Activated naive CD8-positive, alpha-beta T cell treated with anti-CD3 and anti-CD28 coated beads for 36 hours (primary cell): ENCODE results near the gene TBC1D21. TPM values are rescaled to one million over a fixed set of nuclear protein-coding genes. Genes with fewer than 3 reads are reported as not detected.

Source experiments
- DNase-seq: peaks from one replicate; pipeline ENCODE4 v3.0.0; 2021
- H3K27ac Mint-ChIP-seq: one replicate; pipeline ENCODE4 v1.8.0; 2022; ENCODE audit warnings: mild to moderate bottlenecking, moderate library complexity, mixed read lengths
- H3K27me3 Mint-ChIP-seq: one replicate; pipeline ENCODE4 v1.8.0; 2022; ENCODE audit warnings: mild to moderate bottlenecking, mixed read lengths
- H3K36me3 Mint-ChIP-seq: one replicate; pipeline ENCODE4 v1.8.0; 2021; ENCODE audit warnings: mild to moderate bottlenecking, mixed read lengths
- H3K4me1 Mint-ChIP-seq: one replicate; pipeline ENCODE4 v1.8.0; 2021; ENCODE audit warnings: mixed read lengths
- H3K4me3 Mint-ChIP-seq: one replicate; pipeline ENCODE4 v1.8.0; 2022; ENCODE audit warnings: mild to moderate bottlenecking, moderate library complexity, mixed read lengths
- H3K9me3 Mint-ChIP-seq: one replicate; pipeline ENCODE4 v1.8.0; 2022; ENCODE audit warnings: mixed read lengths
- total RNA-seq, 2 experiments: library from RNA; stranded (reverse); gene quantifications; one replicate each; pipeline ENCODE4 v1.2.3, GENCODE V29; 2021

Gene TBC1D21
- total RNA-seq, 2 experiments from 2014 or later = not detected

DNA sequence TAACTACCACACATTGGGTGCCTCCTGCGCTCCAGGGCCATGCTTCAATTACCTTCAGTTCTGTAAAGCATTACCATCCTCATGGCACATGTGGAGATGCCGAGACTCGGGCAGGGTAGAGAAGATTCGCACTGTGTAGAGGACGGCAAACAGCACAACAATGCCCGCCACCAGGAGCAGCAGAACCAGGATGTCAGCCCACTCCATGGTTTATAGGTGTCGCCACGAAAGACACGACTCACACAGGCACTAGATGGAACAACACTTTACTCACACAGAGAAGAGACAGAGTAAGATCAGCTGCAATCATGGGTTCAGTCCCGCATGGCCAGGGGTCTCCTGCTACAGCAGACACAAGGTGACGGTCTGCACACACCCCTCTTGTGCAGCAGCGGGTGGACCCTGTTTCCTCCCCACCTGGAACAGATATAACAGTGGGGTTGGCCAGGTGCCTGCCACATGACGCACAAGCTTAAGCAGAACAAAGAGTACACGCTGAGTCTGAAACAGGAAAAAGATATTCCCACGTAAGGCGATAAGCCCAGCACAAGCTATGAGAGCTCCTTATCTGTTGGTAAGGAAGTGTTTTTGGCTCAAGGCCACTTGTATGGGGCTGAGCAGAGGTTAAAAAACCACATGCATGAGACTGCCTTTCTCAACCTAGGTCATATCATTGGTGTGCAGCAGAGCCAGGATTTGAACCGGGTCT lies 2.5 kb upstream of the TBC1D21 start:
- Mint-ChIP-seq H3K4me3 (no peak overlapping the region), H3K36me3 (no peaks in the 10 kb centered on the region), H3K27ac (no peak overlapping the region), H3K4me1 (peaks cover 4% of the 10 kb centered on the region), H3K9me3 (no peaks in the 10 kb centered on the region), H3K27me3 (peaks cover 34% of the 10 kb centered on the region)
- DNase-seq = no peak

DNA sequence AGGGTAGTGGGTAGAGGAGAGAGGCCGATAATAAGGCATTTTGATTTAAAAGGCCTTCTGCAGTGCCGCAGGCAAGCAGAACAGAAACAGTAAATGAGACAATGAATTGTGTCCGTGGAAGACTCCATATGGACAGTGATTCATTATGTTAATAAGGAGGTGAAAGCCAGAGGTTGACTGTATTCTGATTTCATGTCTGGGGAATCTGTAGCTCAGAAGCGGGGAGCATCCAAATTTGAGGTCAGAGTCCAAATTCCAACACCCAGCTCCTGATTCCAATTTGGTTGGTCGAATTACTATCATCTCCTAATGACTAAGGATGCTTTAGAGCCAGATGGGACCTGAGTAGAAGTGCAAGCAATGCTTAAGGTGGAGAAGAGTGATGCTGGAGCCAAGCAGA lies 1.0 kb upstream of the TBC1D21 start:
- no peaks in the 10 kb centered on the region for H3K9me3 Mint-ChIP-seq
- H3K36me3 Mint-ChIP-seq = no peaks in the 10 kb centered on the region
- H3K27me3 Mint-ChIP-seq = peaks cover 36% of the 10 kb centered on the region
- DNase-seq = no peak
- peaks cover 2% of the 10 kb centered on the region for H3K4me1 Mint-ChIP-seq
- H3K4me3 Mint-ChIP-seq = no peak overlapping the region
- H3K27ac Mint-ChIP-seq = no peak overlapping the region

DNA sequence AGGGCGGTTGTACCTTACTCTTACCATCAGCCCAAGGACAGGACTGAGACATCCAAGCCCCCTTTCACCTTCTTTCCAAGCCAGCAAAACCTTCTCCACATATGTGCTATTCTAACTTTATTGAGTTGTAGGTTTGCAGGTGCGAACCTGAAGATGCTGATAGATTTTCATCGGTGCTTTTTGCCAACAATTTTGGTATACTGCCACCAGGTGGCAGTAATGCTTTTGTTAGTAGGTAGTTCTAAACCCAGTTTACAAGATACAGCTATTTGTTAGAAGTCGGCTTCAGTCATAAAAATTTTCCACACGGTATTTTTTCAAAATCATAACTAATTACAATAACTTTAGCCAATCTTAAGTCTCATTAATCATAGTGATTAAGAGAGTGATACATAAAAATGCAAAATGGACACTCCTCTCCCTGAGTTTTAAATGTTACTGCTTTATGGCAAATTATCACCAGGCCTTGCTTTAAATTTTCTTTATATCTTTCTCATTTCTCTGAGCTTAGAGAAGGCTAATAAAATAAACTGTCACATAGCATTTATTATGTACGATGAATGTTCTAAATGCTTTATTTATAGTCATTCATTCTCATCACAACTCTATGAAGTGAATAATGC lies 636 bp downstream of the TBC1D21 start:
- H3K9me3 Mint-ChIP-seq = no peaks in the 10 kb centered on the region
- H3K4me3 Mint-ChIP-seq = no peak overlapping the region
- H3K36me3 Mint-ChIP-seq = no peaks in the 10 kb centered on the region
- DNase-seq = peak; percentile 14
- H3K4me1 Mint-ChIP-seq = peaks cover 2% of the 10 kb centered on the region
- peaks cover 42% of the 10 kb centered on the region for H3K27me3 Mint-ChIP-seq
- H3K27ac Mint-ChIP-seq = no peak overlapping the region

DNA sequence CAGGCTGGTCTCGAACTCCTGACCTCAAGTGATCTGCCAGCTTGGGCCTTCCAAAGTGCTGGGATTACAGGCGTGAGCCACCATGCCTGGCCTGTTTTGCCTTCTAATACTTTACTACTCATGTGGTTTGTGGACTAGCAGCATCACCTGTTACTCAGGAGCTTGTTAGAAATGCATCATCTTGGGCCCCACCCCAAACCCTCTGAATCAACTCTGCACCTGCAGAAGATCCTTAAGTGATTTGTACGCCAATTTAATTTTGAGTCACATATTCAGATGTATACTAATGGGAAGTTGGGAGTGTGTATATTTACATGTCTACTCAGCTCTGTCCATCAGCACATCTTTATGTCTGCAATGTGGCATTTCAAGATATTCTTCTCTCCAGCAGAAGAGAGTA lies 6.1 kb downstream of the TBC1D21 start:
- peaks cover 13% of the 10 kb centered on the region for H3K27me3 Mint-ChIP-seq
- H3K27ac Mint-ChIP-seq = no peak overlapping the region

DNA sequence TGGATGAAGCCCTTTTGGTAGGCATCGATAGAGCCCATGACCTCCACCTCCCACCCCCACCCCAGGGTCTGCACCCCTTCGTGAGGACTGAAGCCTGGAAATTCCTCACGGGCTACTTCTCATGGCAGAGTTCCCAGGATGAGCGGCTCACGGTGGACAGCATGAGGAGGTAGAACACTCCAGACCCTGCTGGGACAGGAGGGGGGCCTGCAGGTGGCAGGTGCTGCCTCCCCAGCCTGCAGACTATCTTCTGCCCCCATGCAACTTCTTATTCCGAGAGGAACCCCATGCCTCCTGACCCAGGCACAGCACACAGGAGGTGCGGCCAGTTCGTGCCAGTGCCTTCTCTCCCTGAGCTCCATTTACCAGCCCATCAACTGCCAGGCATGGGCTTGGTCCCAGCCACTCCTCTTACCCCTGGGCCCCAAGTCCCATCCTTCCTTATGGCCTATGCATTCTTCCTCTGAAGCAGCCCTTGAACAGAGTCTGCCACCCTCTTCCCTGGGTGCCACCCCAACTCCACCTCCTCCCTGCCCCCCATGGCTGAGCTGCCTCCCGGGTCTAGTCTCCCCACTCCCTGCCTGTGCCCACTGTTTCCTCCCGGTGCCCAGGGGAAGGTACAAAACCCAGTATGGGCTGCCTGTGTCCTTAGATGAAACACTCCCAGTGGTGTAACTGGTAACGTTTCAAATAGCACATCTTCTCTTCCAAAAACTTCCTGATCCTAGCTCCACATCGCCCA lies 8.4 kb downstream of the TBC1D21 start:
- no peaks in the 10 kb centered on the region for H3K36me3 Mint-ChIP-seq
- H3K4me1 Mint-ChIP-seq = no peaks in the 10 kb centered on the region
- peaks cover 6% of the 10 kb centered on the region for H3K27me3 Mint-ChIP-seq
- no peak for DNase-seq
- H3K4me3 Mint-ChIP-seq = no peak overlapping the region
- no peak overlapping the region for H3K27ac Mint-ChIP-seq
- H3K9me3 Mint-ChIP-seq = no peaks in the 10 kb centered on the region

More for the DNA sequence above, 6.1 kb downstream of the TBC1D21 start:
- Mint-ChIP-seq H3K4me3 (no peak overlapping the region), H3K9me3 (no peaks in the 10 kb centered on the region), H3K36me3 (no peaks in the 10 kb centered on the region), H3K4me1 (no peaks in the 10 kb centered on the region)
- DNase-seq = no peak

DNA sequence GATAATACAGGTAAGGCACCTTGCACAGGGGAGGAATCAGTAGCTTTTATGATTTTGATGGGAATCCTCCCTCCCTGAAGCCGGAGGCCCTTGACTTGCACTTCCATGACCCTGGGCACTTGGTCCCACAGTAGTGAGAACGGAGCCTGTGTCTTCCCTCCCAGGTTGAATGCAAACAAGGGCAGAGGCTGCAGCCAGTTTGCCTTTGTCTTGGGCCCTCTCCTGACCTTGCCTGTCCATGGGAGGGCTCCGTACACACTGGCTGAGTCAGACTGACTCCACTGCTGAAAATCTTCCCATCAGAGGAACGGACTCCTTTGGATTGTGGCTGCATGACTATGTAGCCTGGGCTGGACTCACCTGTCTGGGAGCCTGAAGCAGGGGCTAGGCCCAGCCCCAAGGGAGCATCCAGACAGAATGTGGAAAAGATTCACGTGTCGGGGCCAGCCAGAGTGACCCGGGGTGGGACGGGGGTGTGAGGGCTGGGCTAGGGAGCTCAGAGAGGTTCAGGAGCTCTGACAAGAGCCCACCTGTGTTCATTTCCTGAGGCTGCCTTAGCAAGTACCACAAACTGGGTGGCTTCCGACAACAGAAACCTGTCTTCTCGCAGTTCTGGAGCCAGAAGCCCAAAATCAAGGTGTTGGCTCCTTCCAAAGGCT lies 9.5 kb downstream of the TBC1D21 start:
- Mint-ChIP-seq H3K4me3 (no peak overlapping the region), H3K36me3 (no peaks in the 10 kb centered on the region), H3K4me1 (no peaks in the 10 kb centered on the region), H3K27me3 (peaks cover 2% of the 10 kb centered on the region), H3K27ac (no peak overlapping the region), H3K9me3 (no peaks in the 10 kb centered on the region)
- DNase-seq = no peak

DNA sequence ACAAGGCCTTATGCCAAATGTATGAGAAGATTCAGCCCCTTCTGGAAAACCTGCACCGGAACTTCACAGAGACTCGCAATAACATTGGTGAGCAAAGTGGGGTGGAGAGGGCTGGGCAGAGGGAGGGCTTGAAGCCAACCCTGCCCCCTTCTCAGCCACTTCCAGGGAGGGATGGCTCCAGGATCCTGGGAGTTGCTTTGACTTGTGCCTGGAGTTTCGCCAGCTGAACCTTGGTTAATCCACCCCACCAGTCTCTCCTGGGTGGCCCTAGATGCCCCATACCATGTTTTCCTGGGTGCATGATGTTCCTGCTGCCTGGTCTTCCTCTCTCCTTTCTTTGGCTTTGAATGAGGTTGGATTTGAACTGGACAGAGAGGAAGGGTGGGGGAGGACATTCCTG lies 10.8 kb downstream of the TBC1D21 start:
- no peak overlapping the region for H3K27ac Mint-ChIP-seq
- H3K9me3 Mint-ChIP-seq = no peaks in the 10 kb centered on the region
- no peak overlapping the region for H3K4me3 Mint-ChIP-seq
- H3K36me3 Mint-ChIP-seq = no peaks in the 10 kb centered on the region
- no peaks in the 10 kb centered on the region for H3K4me1 Mint-ChIP-seq
- DNase-seq = no peak
- H3K27me3 Mint-ChIP-seq = no peaks in the 10 kb centered on the region

DNA sequence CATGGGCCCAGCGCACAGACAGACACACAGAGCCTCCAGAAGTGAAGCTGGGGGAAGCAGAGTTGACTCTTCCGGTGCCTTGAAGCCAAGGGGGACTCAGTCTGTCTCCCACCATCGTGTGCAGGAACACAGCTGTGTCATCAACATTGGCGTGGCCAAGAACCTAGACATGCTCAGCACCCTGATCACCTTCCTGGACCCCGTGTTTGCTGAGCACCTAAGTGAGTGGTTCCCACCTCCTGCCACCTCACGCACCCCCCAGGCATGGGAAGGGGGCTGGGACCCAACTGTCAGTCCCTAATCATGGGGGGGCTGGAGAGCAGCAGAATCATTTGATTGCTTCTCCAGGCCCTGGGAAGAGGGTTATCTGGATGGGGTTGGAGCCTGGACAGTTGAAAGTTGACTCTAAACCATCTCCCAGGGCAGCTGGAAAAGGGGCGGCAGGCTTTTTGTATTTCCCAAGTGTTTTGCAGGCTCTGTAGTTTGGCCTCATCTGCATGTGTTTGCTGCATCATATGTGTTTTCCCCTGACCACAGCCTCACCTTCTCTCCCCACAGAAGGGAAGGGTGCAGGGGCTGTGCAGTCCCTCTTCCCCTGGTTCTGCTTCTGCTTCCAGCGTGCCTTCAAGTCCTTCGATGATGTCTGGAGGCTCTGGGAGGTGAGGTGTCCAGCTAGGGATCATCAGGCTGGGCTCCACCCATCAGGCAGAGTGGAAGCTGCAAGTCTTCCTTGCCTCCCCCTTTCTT lies 12.8 kb downstream of the TBC1D21 start:
- no peaks in the 10 kb centered on the region for H3K4me1 Mint-ChIP-seq
- no peak for DNase-seq
- H3K36me3 Mint-ChIP-seq = no peaks in the 10 kb centered on the region
- no peak overlapping the region for H3K27ac Mint-ChIP-seq
- no peaks in the 10 kb centered on the region for H3K9me3 Mint-ChIP-seq
- no peak overlapping the region for H3K4me3 Mint-ChIP-seq
- H3K27me3 Mint-ChIP-seq = no peaks in the 10 kb centered on the region

DNA sequence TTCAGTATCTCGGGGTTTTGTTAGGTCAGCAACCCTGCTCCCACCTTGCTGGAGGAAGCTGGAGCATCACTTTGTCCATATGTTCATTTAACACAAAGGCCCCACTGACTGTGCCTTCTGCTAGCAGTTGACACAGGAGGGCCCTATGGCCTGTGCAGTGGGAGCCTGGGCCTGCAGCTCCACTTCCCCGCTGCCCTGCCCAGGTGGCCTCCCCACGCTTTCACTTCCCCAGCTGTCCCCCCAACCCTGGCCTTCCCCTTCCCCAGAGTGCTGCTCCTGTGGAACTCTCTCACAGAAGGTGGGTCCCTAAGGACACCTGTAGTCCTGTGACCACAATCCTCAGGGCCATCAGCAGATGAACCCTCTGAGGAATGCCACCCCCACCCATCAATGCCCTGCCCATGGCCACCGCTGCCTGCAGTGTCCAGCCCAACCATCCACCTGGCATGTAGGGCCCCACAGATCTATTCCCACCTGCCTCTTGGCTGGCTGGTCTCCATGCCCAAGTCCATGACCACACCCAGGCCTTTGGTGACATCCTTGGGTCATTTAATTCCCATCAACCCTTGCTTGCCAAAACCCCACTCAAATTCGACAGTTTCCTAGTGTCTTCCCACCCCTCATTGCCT lies 13.5 kb downstream of the TBC1D21 start:
- Mint-ChIP-seq H3K27me3 (no peaks in the 10 kb centered on the region), H3K27ac (no peak overlapping the region), H3K9me3 (no peaks in the 10 kb centered on the region), H3K36me3 (no peaks in the 10 kb centered on the region), H3K4me1 (no peaks in the 10 kb centered on the region), H3K4me3 (no peak overlapping the region)
- DNase-seq = no peak

DNA sequence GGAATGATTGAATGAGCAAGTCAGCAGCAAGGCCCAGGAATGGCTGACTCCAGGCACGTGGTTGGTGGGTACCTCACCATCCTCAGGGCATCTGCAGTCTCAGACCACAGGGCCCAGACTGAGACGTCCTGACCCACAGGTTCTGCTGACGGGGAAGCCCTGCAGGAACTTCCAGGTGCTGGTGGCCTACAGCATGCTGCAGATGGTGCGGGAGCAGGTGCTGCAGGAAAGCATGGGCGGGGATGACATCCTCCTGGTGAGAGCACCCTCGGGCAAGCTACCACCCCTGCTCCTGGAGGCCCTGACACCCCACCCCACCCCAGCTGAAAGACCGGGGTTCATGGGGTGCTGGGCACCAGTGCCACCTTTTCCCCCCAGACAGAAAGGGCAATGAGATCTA lies 14.1 kb downstream of the TBC1D21 start:
- Mint-ChIP-seq H3K27me3 (no peaks in the 10 kb centered on the region), H3K9me3 (no peaks in the 10 kb centered on the region), H3K27ac (no peak overlapping the region), H3K4me1 (no peaks in the 10 kb centered on the region), H3K36me3 (no peaks in the 10 kb centered on the region), H3K4me3 (no peak overlapping the region)
- DNase-seq = no peak

DNA sequence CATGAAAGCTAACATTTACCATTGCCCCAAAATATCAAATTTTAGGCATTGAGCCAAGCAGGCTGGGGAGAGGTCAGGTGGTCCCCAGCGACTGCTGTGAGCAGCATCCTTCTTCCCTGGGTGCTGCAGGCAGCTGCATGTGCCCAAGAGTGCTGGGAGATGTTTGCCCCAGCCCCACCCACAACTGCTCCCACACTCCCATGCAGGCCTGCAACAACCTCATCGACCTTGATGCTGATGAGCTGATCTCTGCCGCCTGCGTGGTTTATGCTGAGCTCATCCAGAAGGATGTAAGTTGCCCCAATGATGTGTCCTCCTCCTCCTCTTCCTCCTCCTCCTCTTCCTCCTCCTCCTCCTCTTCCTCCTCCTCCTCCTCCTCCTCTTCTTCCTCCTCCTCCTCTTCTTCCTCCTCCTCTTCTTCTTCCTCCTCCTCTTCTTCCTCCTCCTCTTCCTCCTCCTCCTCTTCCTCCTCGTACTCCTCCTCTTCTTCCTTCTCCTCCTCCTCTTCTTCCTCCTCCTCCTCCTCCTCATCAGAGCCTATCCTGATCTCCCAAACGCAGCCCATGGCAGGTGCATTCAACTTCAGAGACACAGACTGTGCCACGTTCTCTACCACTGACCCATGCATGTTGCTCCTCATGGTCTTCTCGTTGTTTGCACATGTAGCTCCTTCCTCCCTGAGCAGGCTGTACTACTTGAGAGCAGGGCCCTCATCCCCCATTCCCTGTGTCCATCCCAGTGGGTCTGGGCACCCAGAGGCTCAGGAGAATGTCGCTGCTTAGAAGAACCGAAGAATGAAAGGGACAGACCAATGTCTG lies 15.1 kb downstream of the TBC1D21 start:
- no peak overlapping the region for H3K27ac Mint-ChIP-seq
- H3K27me3 Mint-ChIP-seq = no peaks in the 10 kb centered on the region
- H3K36me3 Mint-ChIP-seq = no peaks in the 10 kb centered on the region
- no peak overlapping the region for H3K4me3 Mint-ChIP-seq
- H3K9me3 Mint-ChIP-seq = no peaks in the 10 kb centered on the region
- DNase-seq = no peak
- no peaks in the 10 kb centered on the region for H3K4me1 Mint-ChIP-seq

DNA sequence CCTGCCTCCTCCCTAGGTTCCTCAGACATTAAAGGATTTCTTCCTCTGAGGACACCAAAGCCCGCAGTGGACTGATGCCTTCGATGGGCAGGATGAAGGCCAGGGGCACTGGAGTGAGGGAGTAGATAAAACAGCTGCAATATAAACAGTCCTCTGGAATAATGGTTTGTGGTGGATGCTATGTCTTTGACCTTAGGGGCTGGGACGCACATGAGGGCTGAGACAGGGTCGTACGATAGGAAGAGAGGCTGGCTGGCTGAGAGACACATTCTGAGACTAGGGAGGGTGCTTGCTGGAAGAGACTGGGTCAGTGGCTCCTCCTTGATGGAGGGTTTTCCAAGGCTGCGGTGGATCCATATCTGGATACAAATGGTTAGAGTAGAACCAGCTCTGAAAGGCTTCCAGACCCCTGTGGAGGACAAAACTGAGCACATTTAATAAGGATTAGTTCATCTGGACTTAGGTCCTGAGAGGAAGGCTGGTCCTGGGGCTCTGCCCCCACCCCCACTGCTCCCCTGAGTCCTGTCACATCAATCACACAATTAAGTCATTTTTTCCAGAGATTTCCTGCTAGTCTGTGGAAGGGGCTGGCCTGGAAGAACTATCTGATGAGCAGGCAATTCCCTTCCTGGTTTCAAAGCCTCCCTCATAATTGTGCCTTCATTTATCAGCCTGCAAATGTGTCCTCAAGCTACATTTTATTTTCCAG lies 15.8 kb downstream of the TBC1D21 start:
- no peaks in the 10 kb centered on the region for H3K27me3 Mint-ChIP-seq
- DNase-seq = no peak

DNA sequence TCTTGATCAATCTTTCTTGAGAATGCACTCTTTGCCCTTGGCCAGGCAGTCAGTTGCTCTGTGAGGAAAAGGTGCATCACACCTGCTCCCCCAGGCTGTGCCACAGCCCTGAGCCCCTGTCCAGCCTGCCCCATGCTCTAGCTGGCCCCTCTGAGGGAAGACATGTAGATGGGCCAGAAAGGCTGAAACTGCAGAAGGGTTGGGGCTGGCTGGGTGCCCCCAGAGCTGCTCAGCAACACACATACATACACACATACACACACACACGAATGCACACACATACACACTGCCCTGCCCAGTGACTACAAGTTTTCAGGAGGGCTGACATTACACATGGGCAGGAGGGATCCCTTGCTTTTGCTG lies 16.4 kb downstream of the TBC1D21 start:
- H3K9me3 Mint-ChIP-seq = no peaks in the 10 kb centered on the region
- no peak for DNase-seq

More for the DNA sequence above, 15.8 kb downstream of the TBC1D21 start:
- no peaks in the 10 kb centered on the region for H3K9me3 Mint-ChIP-seq
- no peak overlapping the region for H3K27ac Mint-ChIP-seq
- no peaks in the 10 kb centered on the region for H3K4me1 Mint-ChIP-seq
- no peak overlapping the region for H3K4me3 Mint-ChIP-seq
- no peaks in the 10 kb centered on the region for H3K36me3 Mint-ChIP-seq

More for the DNA sequence above, 16.4 kb downstream of the TBC1D21 start:
- Mint-ChIP-seq H3K4me3 (no peak overlapping the region), H3K36me3 (no peaks in the 10 kb centered on the region), H3K4me1 (no peaks in the 10 kb centered on the region), H3K27ac (no peak overlapping the region), H3K27me3 (no peaks in the 10 kb centered on the region)
